HepG2 (cell line): ENCODE measurements around the gene ANKS1A. TPM values are rescaled to one million over a fixed set of nuclear protein-coding genes. Genes with fewer than 3 reads are reported as not detected.

Experiments used
- ATAC-seq: fragments of 200-7000 bp; cut with Tn5 transposase; 3 replicates; pipeline ENCODE4 v1.9.1; 2020; ENCODE audit warnings: mild to moderate bottlenecking, moderate library complexity
- BruUV-seq: library from RNA; stranded (reverse); fragments of 400-500 nt; replicated peaks from 2 replicates; lab custom pipeline; 2021; lab: Mats Ljungman, UMichigan
- CTCF ChIA-PET: fragments of 300-600 bp; formaldehyde crosslinking; extraction: SDS; loops from one replicate; lab custom pipeline; 2021; ENCODE audit warnings: low total read pairs, inconsistent platforms, low intra/inter-chr PET ratio; lab: Yijun Ruan, JAX
- POLR2A ChIA-PET: fragments of 350-600 bp; sonication (Branson Sonifier 250); formaldehyde crosslinking; loops from one replicate; lab custom pipeline; 2020; ENCODE audit warnings: antibody characterized with exemption, inconsistent platforms; lab: Yijun Ruan, JAX
- DNase-seq: peaks from one replicate; pipeline ENCODE4 v3.0.0-alpha.2; 2015; ENCODE audit warnings: low spot score
- FAIRE-seq: peaks from 3 replicates; lab custom pipeline; 2011; peaks lifted over from hg19 to GRCh38; lab: Jason Lieb, UNC
- H2AFZ ChIP-seq: one replicate; pipeline ENCODE4 v1.6.1; 2011; ENCODE audit warnings: low read length, inconsistent platforms
- H3K27ac ChIP-seq: fragments of 300-600 bp; 3 replicates; pipeline ENCODE4 v1.8.0; 2011; ENCODE audit warnings: mixed run types, mild to moderate bottlenecking, mixed read lengths, low read length, inconsistent platforms; ENCODE audit not compliant: insufficient read depth; ENCODE audit errors: extremely low read length
- H3K27me3 ChIP-seq, 2 experiments: fragments of 200-600 bp in 1 of 2; 2 replicates in 1 of 2; 3 replicates in 1 of 2; pipeline versions ENCODE4 v1.6.0 to v1.8.0; 2011; ENCODE audit warnings: low read length in 2 of 2, mild to moderate bottlenecking in 2 of 2, moderate library complexity in 2 of 2, inconsistent platforms in 1 of 2; ENCODE audit not compliant: insufficient read depth in 2 of 2, control insufficient read depth in 1 of 2
- H3K36me3 ChIP-seq, 2 experiments: fragments of 200-600 bp in 1 of 2; replicated peaks in 1 of 2; 2 replicates in 1 of 2; 3 replicates in 1 of 2; pipeline versions ENCODE4 v1.5.1 to v1.8.0; 2011; ENCODE audit warnings: low read length in 2 of 2, inconsistent platforms in 1 of 2; ENCODE audit not compliant: insufficient read depth in 2 of 2, control insufficient read depth in 1 of 2
- H3K4me1 ChIP-seq: 2 replicates; pipeline ENCODE4 v1.5.1; 2012; ENCODE audit warnings: low read length, inconsistent platforms; ENCODE audit not compliant: insufficient read depth
- H3K4me2 ChIP-seq: 2 replicates; pipeline ENCODE4 v1.6.0; 2011; ENCODE audit warnings: low read depth, low read length, inconsistent platforms
- H3K4me3 ChIP-seq, 3 experiments: fragments of 200-600 bp in 1 of 3; sonication (generic), shearing (Covaris generic) in 1 of 3; replicated peaks in 1 of 3; 2 replicates each; pipeline ENCODE4 v1.5.1; 2011 to 2016; ENCODE audit warnings: low read length in 3 of 3, inconsistent platforms in 2 of 3, low read depth in 2 of 3, mild to moderate bottlenecking in 2 of 3, control low read depth in 1 of 3, mixed read lengths in 1 of 3; ENCODE audit not compliant: insufficient read depth in 1 of 3
- H3K79me2 ChIP-seq: one replicate; pipeline ENCODE4 v1.6.1; 2011; ENCODE audit warnings: low read length, inconsistent platforms; ENCODE audit not compliant: insufficient read depth
- H3K9ac ChIP-seq: 2 replicates; pipeline ENCODE4 v1.6.0; 2011; ENCODE audit warnings: mild to moderate bottlenecking, low read depth, low read length, inconsistent platforms; ENCODE audit not compliant: insufficient read depth
- H3K9me3 ChIP-seq: 2 replicates; pipeline ENCODE4 v1.5.1; 2012; ENCODE audit warnings: mild to moderate bottlenecking, low read length
- H4K20me1 ChIP-seq: 2 replicates; pipeline ENCODE4 v1.6.0; 2011; ENCODE audit warnings: inconsistent platforms, mild to moderate bottlenecking, low read length, moderate library complexity; ENCODE audit not compliant: insufficient read depth
- ERF ChIP-seq: IDR thresholded peaks from 2 replicates; pipeline ENCODE4 v1.6.1; 2018; ENCODE audit warnings: missing biosample characterization, missing genetic modification reagents
- GTF3A ChIP-seq: sonication (generic); formaldehyde crosslinking; conservative IDR thresholded peaks from 2 replicates; pipeline ENCODE4 v1.4.0; 2020; ENCODE audit warnings: mild to moderate bottlenecking, missing genetic modification reagents
- HMG20A ChIP-seq: IDR thresholded peaks from 2 replicates; pipeline ENCODE4 v1.6.1; 2016; ENCODE audit warnings: borderline replicate concordance
- SKI ChIP-seq: fragments of 450-650 bp; IDR thresholded peaks from one replicate; pipeline ENCODE4 v1.6.1; 2018; ENCODE audit warnings: mild to moderate bottlenecking; ENCODE audit not compliant: partially characterized antibody
- ZMYM3 ChIP-seq: sonication (generic); formaldehyde crosslinking; IDR thresholded peaks from 2 replicates; pipeline ENCODE4 v1.5.1; 2020; ENCODE audit warnings: mild to moderate bottlenecking, missing genetic modification reagents
- ZNF264 ChIP-seq: sonication (generic); formaldehyde crosslinking; IDR thresholded peaks from 2 replicates; pipeline ENCODE4 v1.4.0; 2020; ENCODE audit warnings: missing genetic modification reagents
- WGBS: methylation state at CpG from one replicate; pipeline ENCODE4 v1.1.6; 2017; ENCODE audit warnings: low lambda C conversion rate; 5-methylcytosine and 5-hydroxymethylcytosine counted together
- in situ Hi-C: cut with HindIII; loops from 2 replicates; pipeline ENCODE4 v1.10.0; 2017; ENCODE audit warnings: low pct_unique_long_range_greater_than_20kb; ENCODE audit not compliant: extremely low pct_ligation_motif_present
- intact Hi-C: fragments of 100-400 bp; cut with micrococcal nuclease; formaldehyde crosslinking; loops from one replicate; pipeline ENCODE4 v1.10.0; 2022; ENCODE audit not compliant: unreplicated experiment
- polyA plus RNA-seq, 8 experiments: library from polyadenylated mRNA; depleted of rRNA in 3 of 8; stranded (reverse) in 7 of 8; unstranded in 1 of 8; fragments of >200 nt; fragmentation: Illumina TruSeq in 4 of 8; extraction: Trizol in 4 of 8; gene quantifications; 2 replicates each; pipeline versions ENCODE4 v1.2.1 to v1.2.3, GENCODE V29; 2011 to 2016; ENCODE audit warnings: low read depth in 4 of 8, missing spikeins in 1 of 8, mixed read lengths in 1 of 8; ENCODE audit not compliant: insufficient read depth in 1 of 8
- total RNA-seq, 5 experiments: library from RNA; depleted of rRNA; stranded (reverse); fragments of >200 nt; fragmentation: Illumina TruSeq; extraction: Trizol; gene quantifications; 2 replicates each; pipeline ENCODE4 v1.2.3, GENCODE V29; 2016; ENCODE audit warnings: low read depth in 1 of 5
- TF ChIP-seq, protein P1 (sequence below): sonication (generic); formaldehyde crosslinking; IDR thresholded peaks from 2 replicates; pipeline ENCODE4 v1.4.0; 2020; ENCODE audit warnings: missing genetic modification reagents
- TF ChIP-seq, protein P2 (sequence below): sonication (generic); formaldehyde crosslinking; IDR thresholded peaks from 2 replicates; pipeline ENCODE4 v1.4.0; 2020; ENCODE audit warnings: missing genetic modification reagents
- TF ChIP-seq, protein P3 (sequence below): sonication (generic); formaldehyde crosslinking; IDR thresholded peaks from 2 replicates; pipeline ENCODE4 v1.9.0; 2021; ENCODE audit warnings: missing genetic modification reagents, borderline replicate concordance

The ANKS1A gene
- total and polyA plus RNA-seq, 2 of the 13 experiments (the other 11 are each of a cell fraction or from before 2014, with no cell fraction given), result 7.2 to 15.1 TPM

DNA sequence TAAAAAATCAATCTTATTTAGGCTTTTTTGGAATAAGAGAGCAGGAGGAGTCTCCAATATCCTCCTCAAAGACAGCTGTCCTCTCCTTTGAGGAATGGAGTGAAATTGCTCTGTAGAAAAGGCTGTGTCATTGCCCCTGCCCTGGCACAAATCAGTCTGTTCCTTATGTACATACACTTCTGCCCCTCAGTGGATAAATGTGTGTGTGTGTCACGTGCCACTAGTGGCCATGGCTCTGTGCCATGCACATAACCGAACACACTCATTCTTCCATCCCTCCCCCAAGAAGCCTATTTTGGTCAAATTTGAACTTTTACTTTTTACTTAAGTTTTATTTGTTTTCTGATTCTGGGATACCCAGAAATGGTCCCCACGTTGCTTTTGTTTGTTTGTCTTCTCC lies 49.2 kb downstream of the ANKS1A start:
- CTCF ChIA-PET, result no interaction called here
- H3K4me3 ChIP-seq, result no peak overlapping the region
- in situ Hi-C loops, result no loop called here
- WGBS, result 95% methylated on average over 3 of the region's 3 CpGs
- DNase-seq (no peak), ATAC-seq (no peak), FAIRE-seq (no peak)
- peaks cover 18% of the 10 kb centered on the region for H3K4me1 ChIP-seq
- intact Hi-C loops, result no loop called here
- H3K27me3 ChIP-seq, result no peaks in the 10 kb centered on the region
- H3K36me3 ChIP-seq, result no peaks in the 10 kb centered on the region
- H3K79me2 ChIP-seq, result peaks cover 3% of the 10 kb centered on the region
- no peak overlapping the region for H3K27ac ChIP-seq
- no peak overlapping the region for H3K4me2 ChIP-seq
- peaks cover 3% of the 10 kb centered on the region; the same call in 1 of the 2 replicates for H4K20me1 ChIP-seq
- TF ChIP-seq ZMYM3 (CRISPR knock-in tag), result no peak
- TF ChIP-seq GTF3A (CRISPR knock-in tag), result no peak
- TF ChIP-seq SKI, result no peak
- TF ChIP-seq ERF (CRISPR knock-in tag), result no peak
- TF ChIP-seq, protein P1, sequence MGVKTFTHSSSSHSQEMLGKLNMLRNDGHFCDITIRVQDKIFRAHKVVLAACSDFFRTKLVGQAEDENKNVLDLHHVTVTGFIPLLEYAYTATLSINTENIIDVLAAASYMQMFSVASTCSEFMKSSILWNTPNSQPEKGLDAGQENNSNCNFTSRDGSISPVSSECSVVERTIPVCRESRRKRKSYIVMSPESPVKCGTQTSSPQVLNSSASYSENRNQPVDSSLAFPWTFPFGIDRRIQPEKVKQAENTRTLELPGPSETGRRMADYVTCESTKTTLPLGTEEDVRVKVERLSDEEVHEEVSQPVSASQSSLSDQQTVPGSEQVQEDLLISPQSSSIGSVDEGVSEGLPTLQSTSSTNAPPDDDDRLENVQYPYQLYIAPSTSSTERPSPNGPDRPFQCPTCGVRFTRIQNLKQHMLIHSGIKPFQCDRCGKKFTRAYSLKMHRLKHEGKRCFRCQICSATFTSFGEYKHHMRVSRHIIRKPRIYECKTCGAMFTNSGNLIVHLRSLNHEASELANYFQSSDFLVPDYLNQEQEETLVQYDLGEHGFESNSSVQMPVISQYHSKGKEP (CRISPR knock-in tag), result no peak
- TF ChIP-seq HMG20A (CRISPR knock-in tag), result no peak
- no peak for TF ChIP-seq ZNF264 (CRISPR knock-in tag)
- TF ChIP-seq, protein P2, sequence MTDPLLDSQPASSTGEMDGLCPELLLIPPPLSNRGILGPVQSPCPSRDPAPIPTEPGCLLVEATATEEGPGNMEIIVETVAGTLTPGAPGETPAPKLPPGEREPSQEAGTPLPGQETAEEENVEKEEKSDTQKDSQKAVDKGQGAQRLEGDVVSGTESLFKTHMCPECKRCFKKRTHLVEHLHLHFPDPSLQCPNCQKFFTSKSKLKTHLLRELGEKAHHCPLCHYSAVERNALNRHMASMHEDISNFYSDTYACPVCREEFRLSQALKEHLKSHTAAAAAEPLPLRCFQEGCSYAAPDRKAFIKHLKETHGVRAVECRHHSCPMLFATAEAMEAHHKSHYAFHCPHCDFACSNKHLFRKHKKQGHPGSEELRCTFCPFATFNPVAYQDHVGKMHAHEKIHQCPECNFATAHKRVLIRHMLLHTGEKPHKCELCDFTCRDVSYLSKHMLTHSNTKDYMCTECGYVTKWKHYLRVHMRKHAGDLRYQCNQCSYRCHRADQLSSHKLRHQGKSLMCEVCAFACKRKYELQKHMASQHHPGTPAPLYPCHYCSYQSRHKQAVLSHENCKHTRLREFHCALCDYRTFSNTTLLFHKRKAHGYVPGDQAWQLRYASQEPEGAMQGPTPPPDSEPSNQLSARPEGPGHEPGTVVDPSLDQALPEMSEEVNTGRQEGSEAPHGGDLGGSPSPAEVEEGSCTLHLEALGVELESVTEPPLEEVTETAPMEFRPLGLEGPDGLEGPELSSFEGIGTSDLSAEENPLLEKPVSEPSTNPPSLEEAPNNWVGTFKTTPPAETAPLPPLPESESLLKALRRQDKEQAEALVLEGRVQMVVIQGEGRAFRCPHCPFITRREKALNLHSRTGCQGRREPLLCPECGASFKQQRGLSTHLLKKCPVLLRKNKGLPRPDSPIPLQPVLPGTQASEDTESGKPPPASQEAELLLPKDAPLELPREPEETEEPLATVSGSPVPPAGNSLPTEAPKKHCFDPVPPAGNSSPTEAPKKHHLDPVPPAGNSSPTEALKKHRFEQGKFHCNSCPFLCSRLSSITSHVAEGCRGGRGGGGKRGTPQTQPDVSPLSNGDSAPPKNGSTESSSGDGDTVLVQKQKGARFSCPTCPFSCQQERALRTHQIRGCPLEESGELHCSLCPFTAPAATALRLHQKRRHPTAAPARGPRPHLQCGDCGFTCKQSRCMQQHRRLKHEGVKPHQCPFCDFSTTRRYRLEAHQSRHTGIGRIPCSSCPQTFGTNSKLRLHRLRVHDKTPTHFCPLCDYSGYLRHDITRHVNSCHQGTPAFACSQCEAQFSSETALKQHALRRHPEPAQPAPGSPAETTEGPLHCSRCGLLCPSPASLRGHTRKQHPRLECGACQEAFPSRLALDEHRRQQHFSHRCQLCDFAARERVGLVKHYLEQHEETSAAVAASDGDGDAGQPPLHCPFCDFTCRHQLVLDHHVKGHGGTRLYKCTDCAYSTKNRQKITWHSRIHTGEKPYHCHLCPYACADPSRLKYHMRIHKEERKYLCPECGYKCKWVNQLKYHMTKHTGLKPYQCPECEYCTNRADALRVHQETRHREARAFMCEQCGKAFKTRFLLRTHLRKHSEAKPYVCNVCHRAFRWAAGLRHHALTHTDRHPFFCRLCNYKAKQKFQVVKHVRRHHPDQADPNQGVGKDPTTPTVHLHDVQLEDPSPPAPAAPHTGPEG (CRISPR knock-in tag), result no peak
- TF ChIP-seq, protein P3, sequence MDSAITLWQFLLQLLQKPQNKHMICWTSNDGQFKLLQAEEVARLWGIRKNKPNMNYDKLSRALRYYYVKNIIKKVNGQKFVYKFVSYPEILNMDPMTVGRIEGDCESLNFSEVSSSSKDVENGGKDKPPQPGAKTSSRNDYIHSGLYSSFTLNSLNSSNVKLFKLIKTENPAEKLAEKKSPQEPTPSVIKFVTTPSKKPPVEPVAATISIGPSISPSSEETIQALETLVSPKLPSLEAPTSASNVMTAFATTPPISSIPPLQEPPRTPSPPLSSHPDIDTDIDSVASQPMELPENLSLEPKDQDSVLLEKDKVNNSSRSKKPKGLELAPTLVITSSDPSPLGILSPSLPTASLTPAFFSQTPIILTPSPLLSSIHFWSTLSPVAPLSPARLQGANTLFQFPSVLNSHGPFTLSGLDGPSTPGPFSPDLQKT, result no peak
- POLR2A ChIA-PET, result no interaction called here
- no peak overlapping the region for H2AFZ ChIP-seq
- no peaks in the 10 kb centered on the region for H3K9me3 ChIP-seq
- BruUV-seq, result no TSS peak
- H3K9ac ChIP-seq, result no peak overlapping the region
